ENCODE results near the gene CUEDC2. TPM values are rescaled to one million over a fixed set of nuclear protein-coding genes. Genes with fewer than 3 reads are reported as not detected.

Gene CUEDC2
- total RNA-seq, 4 donors from 2014 or later = 5.2 to 35.2 (median 33.5) TPM

DNA sequence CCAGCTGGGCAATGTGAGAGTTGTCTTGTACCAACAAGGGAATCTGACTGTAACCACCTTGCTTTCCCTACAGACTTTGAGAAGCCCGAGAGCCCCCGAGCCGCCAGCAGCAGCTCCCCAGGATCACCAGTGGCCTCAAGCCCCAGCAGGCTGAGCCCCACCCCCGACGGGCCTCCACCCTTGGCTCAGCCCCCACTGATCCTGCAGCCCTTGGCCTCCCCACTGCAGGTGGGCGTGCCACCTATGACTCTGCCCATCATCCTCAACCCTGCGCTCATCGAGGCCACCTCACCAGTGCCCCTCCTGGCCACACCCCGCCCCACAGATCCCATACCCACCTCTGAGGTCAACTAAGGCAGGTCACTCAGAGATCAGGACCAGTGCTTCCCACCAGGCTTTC lies 50.4 kb downstream of the CUEDC2 start:
- intact Hi-C loops (cut with DNase I; ENCODE audit: low total_unique reads) = no loop called here
- TF ChIP-seq POLR2AphosphoS5 (IDR thresholded peaks at IDR 0.05) = no peak
- no peak for TF ChIP-seq POLR2A (IDR thresholded peaks at IDR 0.05)
- TF ChIP-seq, protein P1, sequence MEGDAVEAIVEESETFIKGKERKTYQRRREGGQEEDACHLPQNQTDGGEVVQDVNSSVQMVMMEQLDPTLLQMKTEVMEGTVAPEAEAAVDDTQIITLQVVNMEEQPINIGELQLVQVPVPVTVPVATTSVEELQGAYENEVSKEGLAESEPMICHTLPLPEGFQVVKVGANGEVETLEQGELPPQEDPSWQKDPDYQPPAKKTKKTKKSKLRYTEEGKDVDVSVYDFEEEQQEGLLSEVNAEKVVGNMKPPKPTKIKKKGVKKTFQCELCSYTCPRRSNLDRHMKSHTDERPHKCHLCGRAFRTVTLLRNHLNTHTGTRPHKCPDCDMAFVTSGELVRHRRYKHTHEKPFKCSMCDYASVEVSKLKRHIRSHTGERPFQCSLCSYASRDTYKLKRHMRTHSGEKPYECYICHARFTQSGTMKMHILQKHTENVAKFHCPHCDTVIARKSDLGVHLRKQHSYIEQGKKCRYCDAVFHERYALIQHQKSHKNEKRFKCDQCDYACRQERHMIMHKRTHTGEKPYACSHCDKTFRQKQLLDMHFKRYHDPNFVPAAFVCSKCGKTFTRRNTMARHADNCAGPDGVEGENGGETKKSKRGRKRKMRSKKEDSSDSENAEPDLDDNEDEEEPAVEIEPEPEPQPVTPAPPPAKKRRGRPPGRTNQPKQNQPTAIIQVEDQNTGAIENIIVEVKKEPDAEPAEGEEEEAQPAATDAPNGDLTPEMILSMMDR (IDR thresholded peaks at IDR 0.05) = no peak
- TF ChIP-seq EP300 (IDR thresholded peaks at IDR 0.05; ENCODE audit: low read depth) = no peak
- Histone ChIP-seq H3K27me3 (no peaks in the 10 kb centered on the region), H3K27ac (no peak overlapping the region), H3K4me1 (peaks cover 0 to 7% (median 0%) of the 10 kb centered on the region in 4 donors), H3K4me3 (no peak overlapping the region), H3K9me3 (no peaks in the 10 kb centered on the region), H3K36me3 (peaks cover 0 to 40% (median 20%) of the 10 kb centered on the region in 4 donors)
- no peak for DNase-seq
- in situ Hi-C loops (cut with MboI; ENCODE audit: low pct_ligation_motif_present in 1 of 4, low pct_unique_long_range_greater_than_20kb in 1 of 4, low sequenced_read_pairs in 3 of 4) = loop anchor here in 1 of 4 donors (25.0 kb wide), 1 partner anchor 205 kb away; no protein-coding TSS in a partner anchor
- 89% methylated on average over 9 of the region's 9 CpGs; no CpG with 5 or more reads in 1 of the 2 donors for WGBS, 2 donors (ENCODE audit: low coverage in 1 of 2)

- Histone ChIP-seq H3K27ac (no peak overlapping the region), H3K4me1 (no peaks in the 10 kb centered on the region), H3K27me3 (no peaks in the 10 kb centered on the region), H3K4me3 (no peak overlapping the region), H3K36me3 (peaks cover 0 to 63% (median 30%) of the 10 kb centered on the region in 4 donors), H3K9me3 (no peaks in the 10 kb centered on the region)
- no peak for DNase-seq
- 97% methylated on average over 6 of the region's 6 CpGs; no CpG with 5 or more reads in 1 of the 2 donors for WGBS, 2 donors (ENCODE audit: low coverage in 1 of 2)
- in situ Hi-C loops (cut with MboI; ENCODE audit: low pct_ligation_motif_present in 1 of 4, low pct_unique_long_range_greater_than_20kb in 1 of 4, low sequenced_read_pairs in 3 of 4) (loop anchor here in 1 of 4 donors (25.0 kb wide), 1 partner anchor 208 kb away; no protein-coding TSS in a partner anchor), intact Hi-C loops (cut with DNase I; ENCODE audit: low total_unique reads) (no loop called here)
- TF ChIP-seq POLR2AphosphoS5 (IDR thresholded peaks at IDR 0.05) (no peak), POLR2A (IDR thresholded peaks at IDR 0.05) (no peak), EP300 (IDR thresholded peaks at IDR 0.05; ENCODE audit: low read depth) (no peak)
- TF ChIP-seq, protein P1 (IDR thresholded peaks at IDR 0.05) = no peak
Observed at GRCh38 chr10:102379383-102379782, 53.0 kb downstream of the CUEDC2 start.

DNA sequence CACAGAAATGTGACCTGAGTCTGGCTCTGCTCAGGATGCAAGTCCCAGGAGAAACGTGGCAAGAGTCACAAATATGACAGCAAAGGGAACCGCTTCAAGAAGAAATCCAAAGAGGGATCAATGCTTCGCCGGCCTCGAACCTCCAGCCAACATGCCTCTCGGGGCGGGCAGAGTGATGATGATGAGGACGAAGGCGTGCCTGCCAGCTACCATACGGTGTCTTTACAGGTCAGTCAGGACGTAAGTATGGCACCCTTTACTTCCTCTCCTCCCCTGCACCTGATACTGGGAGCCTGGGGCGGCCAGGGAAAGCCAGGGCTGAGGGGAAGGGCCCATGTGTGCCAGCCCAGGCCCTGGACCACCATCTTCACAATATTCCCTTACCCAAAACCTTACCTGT lies 55.5 kb downstream of the CUEDC2 start:
- intact Hi-C loops (cut with DNase I; ENCODE audit: low total_unique reads) = no loop called here
- in situ Hi-C loops (cut with MboI; ENCODE audit: low pct_ligation_motif_present in 1 of 4, low pct_unique_long_range_greater_than_20kb in 1 of 4, low sequenced_read_pairs in 3 of 4) = loop anchor here in 1 of 4 donors (25.0 kb wide), 1 partner anchor 210 kb away; no protein-coding TSS in a partner anchor
- Histone ChIP-seq H3K27ac (no peak overlapping the region), H3K36me3 (peaks cover 0 to 76% (median 36%) of the 10 kb centered on the region in 4 donors), H3K4me1 (no peaks in the 10 kb centered on the region), H3K9me3 (no peaks in the 10 kb centered on the region), H3K4me3 (no peak overlapping the region), H3K27me3 (no peaks in the 10 kb centered on the region)
- 95% methylated on average over 12 of the region's 12 CpGs; no CpG with 5 or more reads in 1 of the 2 donors for WGBS, 2 donors (ENCODE audit: low coverage in 1 of 2)
- DNase-seq = no peak
- TF ChIP-seq, protein P1 (IDR thresholded peaks at IDR 0.05) = no peak
- no peak for TF ChIP-seq POLR2AphosphoS5 (IDR thresholded peaks at IDR 0.05)
- TF ChIP-seq POLR2A (IDR thresholded peaks at IDR 0.05) = no peak
- no peak for TF ChIP-seq EP300 (IDR thresholded peaks at IDR 0.05; ENCODE audit: low read depth)

- Histone ChIP-seq H3K27ac (no peak overlapping the region), H3K36me3 (peaks cover 0 to 81% (median 38%) of the 10 kb centered on the region in 4 donors), H3K4me3 (no peak overlapping the region), H3K4me1 (no peaks in the 10 kb centered on the region), H3K27me3 (no peaks in the 10 kb centered on the region), H3K9me3 (no peaks in the 10 kb centered on the region)
- no peak for DNase-seq
- TF ChIP-seq, protein P1 (IDR thresholded peaks at IDR 0.05) = no peak
- TF ChIP-seq POLR2AphosphoS5 (IDR thresholded peaks at IDR 0.05) (no peak), POLR2A (IDR thresholded peaks at IDR 0.05) (no peak), EP300 (IDR thresholded peaks at IDR 0.05; ENCODE audit: low read depth) (no peak)
- intact Hi-C loops (cut with DNase I; ENCODE audit: low total_unique reads) = no loop called here
- in situ Hi-C loops (cut with MboI; ENCODE audit: low pct_ligation_motif_present in 1 of 4, low pct_unique_long_range_greater_than_20kb in 1 of 4, low sequenced_read_pairs in 3 of 4) = loop anchor here in 1 of 4 donors (25.0 kb wide), 1 partner anchor 211 kb away; no protein-coding TSS in a partner anchor
- WGBS, 2 donors (ENCODE audit: low coverage in 1 of 2) = 67 to 91% methylated on average over 1 to 2 of the region's 2 CpGs
Observed at GRCh38 chr10:102375867-102376266, 56.5 kb downstream of the CUEDC2 start.

All from transverse colon (tissue), 4 donors.